ENCODE results near the gene RAD51B. TPM values are rescaled to one million over a fixed set of nuclear protein-coding genes. Genes with fewer than 3 reads are reported as not detected.

RAD51B gene
- total RNA-seq, 1 experiment from 2014 or later, result 20.0 TPM

DNA sequence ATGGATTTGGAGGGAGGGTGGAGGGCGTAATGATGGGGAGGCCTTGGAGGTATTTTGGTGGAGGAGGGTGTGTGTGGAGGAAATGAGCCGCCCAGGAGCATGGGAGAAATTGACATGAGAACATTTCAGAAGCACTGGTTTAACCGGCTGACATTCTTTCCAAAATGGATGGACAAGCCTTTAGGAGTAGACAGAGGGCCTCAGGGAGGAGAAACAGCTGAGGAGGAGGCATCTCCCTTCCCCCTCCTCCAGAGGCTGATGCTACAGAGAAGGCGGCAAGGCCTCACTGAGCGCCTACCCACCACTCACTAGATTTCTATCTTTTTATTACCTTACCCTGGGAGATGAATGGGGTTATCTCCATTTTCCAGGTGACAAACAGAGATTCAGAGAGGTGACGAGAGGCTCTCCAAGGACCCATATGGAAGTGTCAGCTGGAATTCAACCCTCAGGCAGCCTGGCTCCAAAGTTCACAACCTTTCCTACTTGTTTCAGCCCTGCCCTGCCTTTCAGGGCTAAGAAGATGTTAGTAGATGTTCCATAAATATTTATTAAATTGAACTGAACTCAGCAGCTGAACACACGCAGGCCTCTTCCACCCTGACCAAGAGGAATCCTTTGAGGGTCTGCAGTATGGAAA, 683.7 kb downstream of the RAD51B start:
- intact Hi-C loops (cut with micrococcal nuclease), result no loop called here
- H3K4me3 ChIP-seq (replicated peaks in 1 of 2; ENCODE audit: low read depth in 1 of 2, low read length in 2 of 2), result no peak overlapping the region
- TF ChIP-seq SP1 (IDR thresholded peaks at IDR 0.05; ENCODE audit: low read depth) (no peak), POLR2AphosphoS5 (IDR thresholded peaks at IDR 0.05; ENCODE audit: low read depth, low read length) (no peak), CEBPB (IDR thresholded peaks at IDR 0.05; ENCODE audit: low read depth) (no peak), EZH2 (IDR thresholded peaks at IDR 0.05) (no peak), REST (IDR thresholded peaks at IDR 0.05; ENCODE audit: low read depth) (no peak), JUND (IDR thresholded peaks at IDR 0.05) (no peak), ZFX (IDR thresholded peaks at IDR 0.05) (0 out of 2 replicates have a peak, but pooled peaks have one; percentile 19), ZNF274 (IDR thresholded peaks at IDR 0.05; ENCODE audit: low read depth, low read length) (no peak)
- no peak overlapping the region for H3K4me2 ChIP-seq (ENCODE audit: low read length)
- ChIA-PET RAD21 (ENCODE audit: low non-redundant PET in 1 of 2, low total read pairs in 2 of 2, uncharacterized antibody in 2 of 2, unreplicated experiment in 2 of 2) (no interaction called here), CTCF (no interaction called here), POLR2A (no interaction called here)
- DNase-seq (ENCODE audit: low read depth, low spot score), result no peak
- no peaks in the 10 kb centered on the region for H3K27me3 ChIP-seq (ENCODE audit: insufficient read depth, low read length)
- no peaks in the 10 kb centered on the region for H3K36me3 ChIP-seq (ENCODE audit: control insufficient read depth in 1 of 2, insufficient read depth in 2 of 2, low read length in 2 of 2)
- no peak overlapping the region for H3K27ac ChIP-seq (ENCODE audit: low read depth, low read length)
- no peaks in the 10 kb centered on the region for H4K20me1 ChIP-seq (ENCODE audit: insufficient read depth)
- H2AFZ ChIP-seq (ENCODE audit: low read depth, low read length, poor library complexity, severe bottlenecking), result no peak overlapping the region
- no peak overlapping the region for H3K9ac ChIP-seq (ENCODE audit: low read length)
- BruUV-seq (replicated peaks), result no TSS peak
- H3K9me2 ChIP-seq (ENCODE audit: insufficient read depth), result no peaks in the 10 kb centered on the region
- H3K4me1 ChIP-seq (ENCODE audit: control insufficient read depth in 1 of 2, insufficient read depth in 2 of 2, low read length in 2 of 2), result peaks cover 42 to 53% of the 10 kb centered on the region in 2 experiments
- no peaks in the 10 kb centered on the region for H3K79me2 ChIP-seq (ENCODE audit: insufficient read depth, low read length)
- H3K9me3 ChIP-seq (ENCODE audit: control insufficient read depth in 1 of 2, insufficient read depth in 1 of 2, low read depth in 1 of 2, low read length in 2 of 2), result no peaks in the 10 kb centered on the region
- no peak for ATAC-seq

Data from HCT116 (cell line).